GM12878 (cell line): ENCODE data around the gene NOSTRIN. TPM values are rescaled to one million over a fixed set of nuclear protein-coding genes. Genes with fewer than 3 reads are reported as not detected.
A peak's percentile ranks its signal among the peaks of the same experiment; 100 is the strongest.

Experiments used
- ATAC-seq: fragments of 200-7000 bp; cut with Tn5 transposase; 3 replicates; pipeline ENCODE4 v1.9.1; 2020; ENCODE audit warnings: mild to moderate bottlenecking, moderate library complexity
- BruUV-seq: library from RNA; stranded (reverse); fragments of 400-500 nt; replicated peaks from 2 replicates; lab custom pipeline; 2021; lab: Mats Ljungman, UMichigan
- CTCF ChIA-PET: fragments of 300-600 bp; sonication (Branson Sonifier 250); formaldehyde crosslinking; extraction: SDS; loops from one replicate; lab custom pipeline; 2021; ENCODE audit warnings: inconsistent platforms; lab: Yijun Ruan, JAX
- POLR2A ChIA-PET: fragments of 350-600 bp; formaldehyde crosslinking; extraction: SDS; loops from one replicate; lab custom pipeline; 2021; ENCODE audit warnings: inconsistent platforms; lab: Charles Lee
- RAD21 ChIA-PET: fragments of 300-600 bp; sonication (Branson Sonifier 250); formaldehyde crosslinking; loops from one replicate; lab custom pipeline; 2023; ENCODE audit warnings: antibody characterized with exemption; ENCODE audit not compliant: unreplicated experiment; lab: Charles Lee
- SMC1A ChIA-PET: fragments of 300-600 bp; sonication (Branson Sonifier 250); formaldehyde crosslinking; loops from one replicate; lab custom pipeline; 2023; ENCODE audit not compliant: unreplicated experiment, uncharacterized antibody; lab: Charles Lee
- DNase-seq: peaks from one replicate; pipeline ENCODE4 v3.0.0-alpha.2; 2011; ENCODE audit warnings: low read depth, low spot score
- FAIRE-seq: peaks from 3 replicates; lab custom pipeline; 2011; peaks lifted over from hg19 to GRCh38; lab: Jason Lieb, UNC
- H2AFZ ChIP-seq: 2 replicates; pipeline ENCODE4 v1.6.0; 2011; ENCODE audit warnings: low read depth, low read length, control low read depth; ENCODE audit not compliant: control insufficient read depth
- H3K27ac ChIP-seq: 2 replicates; pipeline ENCODE4 v1.5.1; 2011; ENCODE audit warnings: control low read depth; ENCODE audit not compliant: control insufficient read depth, insufficient read depth
- H3K27me3 ChIP-seq, 2 experiments: replicated peaks in 1 of 2; 2 replicates each; pipeline versions ENCODE4 v1.6.0 to v1.6.1; 2011; ENCODE audit warnings: low read length in 1 of 2; ENCODE audit not compliant: control insufficient read depth in 2 of 2, insufficient read depth in 2 of 2
- H3K36me3 ChIP-seq, 2 experiments: 2 replicates each; pipeline ENCODE4 v1.5.1; 2011; ENCODE audit warnings: low read length in 1 of 2; ENCODE audit not compliant: control insufficient read depth in 2 of 2, insufficient read depth in 2 of 2
- H3K4me1 ChIP-seq: 2 replicates; pipeline ENCODE4 v1.6.1; 2011; ENCODE audit warnings: mild to moderate bottlenecking, low read length, moderate library complexity, mixed read lengths; ENCODE audit not compliant: control insufficient read depth, insufficient read depth
- H3K4me2 ChIP-seq: 2 replicates; pipeline ENCODE4 v1.6.0; 2011; ENCODE audit warnings: control low read depth; ENCODE audit not compliant: control insufficient read depth, insufficient read depth
- H3K4me3 ChIP-seq: fragments of 200-600 bp; sonication (generic); 2 replicates; pipeline ENCODE4 v1.5.1; 2016
- H3K79me2 ChIP-seq: 2 replicates; pipeline ENCODE4 v1.6.0; 2011; ENCODE audit warnings: low read length; ENCODE audit not compliant: control insufficient read depth, insufficient read depth
- H3K9ac ChIP-seq: 2 replicates; pipeline ENCODE4 v1.8.0; 2011; ENCODE audit warnings: low read length, control low read depth, mixed read lengths; ENCODE audit not compliant: control insufficient read depth, insufficient read depth
- H3K9me3 ChIP-seq: replicated peaks from 3 replicates; pipeline ENCODE4 v1.5.1; 2011; ENCODE audit warnings: mild to moderate bottlenecking, low read length; ENCODE audit not compliant: control insufficient read depth, insufficient read depth
- H4K20me1 ChIP-seq: 2 replicates; pipeline ENCODE4 v1.6.0; 2011; ENCODE audit not compliant: control insufficient read depth, insufficient read depth
- CREB1 ChIP-seq: IDR thresholded peaks from 2 replicates; pipeline ENCODE4 v1.6.1; 2012; ENCODE audit warnings: low read depth, mild to moderate bottlenecking, inconsistent platforms
- EGR1 ChIP-seq, 2 experiments: IDR thresholded peaks; 1 replicate in 1 of 2; 2 replicates in 1 of 2; pipeline ENCODE4 v1.6.1; 2011 to 2012; ENCODE audit warnings: low read depth in 2 of 2, low read length in 2 of 2, borderline replicate concordance in 1 of 2, mild to moderate bottlenecking in 1 of 2, moderate library complexity in 1 of 2
- ETV6 ChIP-seq, 2 experiments: fragments of 450-650 bp in 1 of 2; IDR thresholded peaks in 1 of 2; conservative IDR thresholded peaks in 1 of 2; 2 replicates each; pipeline ENCODE4 v1.6.1; 2014; ENCODE audit warnings: antibody characterized with exemption in 1 of 2, borderline replicate concordance in 1 of 2, low read depth in 1 of 2, mild to moderate bottlenecking in 1 of 2, moderate library complexity in 1 of 2
- FOS ChIP-seq: IDR thresholded peaks from 3 replicates; pipeline ENCODE4 v1.6.1; 2011; ENCODE audit warnings: borderline replicate concordance; ENCODE audit not compliant: insufficient read length; ENCODE audit errors: extremely low read depth
- IKZF2 ChIP-seq, 2 experiments: fragments of 450-650 bp; IDR thresholded peaks; 2 replicates each; pipeline ENCODE4 v1.6.1; 2017; ENCODE audit warnings: mild to moderate bottlenecking in 2 of 2, moderate library complexity in 2 of 2
- JUND ChIP-seq: IDR thresholded peaks from 2 replicates; pipeline ENCODE4 v1.6.1; 2012; ENCODE audit warnings: low read depth, mild to moderate bottlenecking, low read length, improper control_type of control experiment, moderate library complexity
- KAT2A ChIP-seq: conservative IDR thresholded peaks from 2 replicates; pipeline ENCODE4 v1.6.1; 2011; ENCODE audit warnings: low read depth, low read length; ENCODE audit not compliant: control insufficient read depth
- MXI1 ChIP-seq: fragments of 150-350 bp; IDR thresholded peaks from 2 replicates; pipeline ENCODE4 v1.6.1; 2011; ENCODE audit warnings: low read depth, mild to moderate bottlenecking, inconsistent platforms, low read length, improper control_type of control experiment
- NR2C1 ChIP-seq: fragments of 450-650 bp; IDR thresholded peaks from 2 replicates; pipeline ENCODE4 v1.6.1; 2017; ENCODE audit warnings: antibody characterized with exemption, mild to moderate bottlenecking, moderate library complexity
- NR2C2 ChIP-seq: IDR thresholded peaks from 2 replicates; pipeline ENCODE4 v1.6.1; 2011; ENCODE audit warnings: borderline replicate concordance, low read depth; ENCODE audit not compliant: control insufficient read depth, insufficient read length
- PML ChIP-seq: IDR thresholded peaks from 2 replicates; pipeline ENCODE4 v1.6.1; 2012; ENCODE audit warnings: low read length, inconsistent platforms
- RAD21 ChIP-seq: IDR thresholded peaks from 2 replicates; pipeline ENCODE4 v1.6.1; 2011; ENCODE audit warnings: mild to moderate bottlenecking, low read depth, low read length, moderate library complexity; ENCODE audit not compliant: insufficient read depth
- RFX5 ChIP-seq: IDR thresholded peaks from 2 replicates; pipeline ENCODE4 v1.6.1; 2011; ENCODE audit warnings: low read depth, low read length, improper control_type of control experiment
- RUNX3 ChIP-seq: IDR thresholded peaks from 2 replicates; pipeline ENCODE4 v1.6.1; 2012; ENCODE audit warnings: low read length, inconsistent platforms
- SMC3 ChIP-seq: IDR thresholded peaks from 2 replicates; pipeline ENCODE4 v1.6.1; 2011; ENCODE audit warnings: low read length, improper control_type of control experiment, borderline replicate concordance
- SP1 ChIP-seq: IDR thresholded peaks from one replicate; pipeline ENCODE4 v1.6.1; 2011; ENCODE audit warnings: low read depth, low read length
- STAT3 ChIP-seq: IDR thresholded peaks from 2 replicates; pipeline ENCODE4 v1.6.1; 2011; ENCODE audit warnings: low read depth, low read length, improper control_type of control experiment
- ZNF207 ChIP-seq: fragments of 450-650 bp; IDR thresholded peaks from 2 replicates; pipeline ENCODE4 v1.6.1; 2014; ENCODE audit warnings: antibody characterized with exemption, mild to moderate bottlenecking, borderline replicate concordance
- WGBS: methylation state at CpG from one replicate; pipeline ENCODE4 v1.1.6; 2016; ENCODE audit warnings: low lambda C conversion rate; ENCODE audit not compliant: insufficient replicate concordance, insufficient coverage; ENCODE audit errors: missing lambda C conversion rate; 5-methylcytosine and 5-hydroxymethylcytosine counted together
- in situ Hi-C: fragments of 300-500 bp; cut with MboI; formaldehyde crosslinking; loops from 9 replicates; pipeline ENCODE4 v1.14.3; 2018; ENCODE audit warnings: mixed read lengths
- intact Hi-C: fragments of 100-400 bp; cut with micrococcal nuclease; formaldehyde crosslinking; loops from one replicate; pipeline ENCODE4 v1.14.2; 2022; ENCODE audit not compliant: unreplicated experiment
- polyA plus RNA-seq, 11 experiments: library from polyadenylated mRNA; depleted of rRNA in 4 of 11; unstranded in 6 of 11; stranded (reverse) in 5 of 11; fragments of >200 nt; fragmentation: Nextera tagmentation in 4 of 11; fragmentation: Illumina TruSeq in 1 of 11; extraction: Ambion mirVana in 4 of 11; extraction: Trizol in 1 of 11; gene quantifications; 1 replicate in 1 of 11; 2 replicates in 10 of 11; pipeline versions ENCODE4 v1.2.1 to v1.2.3, GENCODE V29; 2011 to 2016; ENCODE audit warnings: inconsistent platforms in 2 of 11, missing spikeins in 2 of 11, low read depth in 1 of 11
- total RNA-seq, 4 experiments: library from RNA; depleted of rRNA in 3 of 4; stranded (reverse); fragments of >200 nt in 3 of 4; fragmentation: Illumina TruSeq in 1 of 4; extraction: Trizol in 1 of 4; gene quantifications; 2 replicates each; pipeline versions ENCODE4 v1.2.1 to v1.2.3, GENCODE V29; 2013 to 2021
- TF ChIP-seq, protein P1 (sequence below): IDR thresholded peaks from 2 replicates; pipeline ENCODE4 v1.6.1; 2012; ENCODE audit warnings: low read depth, low read length, improper control_type of control experiment
- TF ChIP-seq, protein P2 (sequence below), 3 experiments: IDR thresholded peaks in 2 of 3; conservative IDR thresholded peaks in 1 of 3; 2 replicates each; pipeline ENCODE4 v1.5.1; 2011; ENCODE audit warnings: low read depth in 3 of 3, low read length in 3 of 3, mild to moderate bottlenecking in 3 of 3, control low read depth in 2 of 3, moderate library complexity in 2 of 3, inconsistent platforms in 1 of 3, mixed read lengths in 1 of 3; ENCODE audit not compliant: control insufficient read depth in 2 of 3, insufficient read depth in 1 of 3; ENCODE audit errors: extremely low read depth in 1 of 3

NOSTRIN gene
- total and polyA plus RNA-seq, 10 of the 15 experiments (the other 5 are each of a cell fraction or from before 2014, with no cell fraction given): 0.13 to 0.42 (median 0.37) TPM; not detected in 5

DNA sequence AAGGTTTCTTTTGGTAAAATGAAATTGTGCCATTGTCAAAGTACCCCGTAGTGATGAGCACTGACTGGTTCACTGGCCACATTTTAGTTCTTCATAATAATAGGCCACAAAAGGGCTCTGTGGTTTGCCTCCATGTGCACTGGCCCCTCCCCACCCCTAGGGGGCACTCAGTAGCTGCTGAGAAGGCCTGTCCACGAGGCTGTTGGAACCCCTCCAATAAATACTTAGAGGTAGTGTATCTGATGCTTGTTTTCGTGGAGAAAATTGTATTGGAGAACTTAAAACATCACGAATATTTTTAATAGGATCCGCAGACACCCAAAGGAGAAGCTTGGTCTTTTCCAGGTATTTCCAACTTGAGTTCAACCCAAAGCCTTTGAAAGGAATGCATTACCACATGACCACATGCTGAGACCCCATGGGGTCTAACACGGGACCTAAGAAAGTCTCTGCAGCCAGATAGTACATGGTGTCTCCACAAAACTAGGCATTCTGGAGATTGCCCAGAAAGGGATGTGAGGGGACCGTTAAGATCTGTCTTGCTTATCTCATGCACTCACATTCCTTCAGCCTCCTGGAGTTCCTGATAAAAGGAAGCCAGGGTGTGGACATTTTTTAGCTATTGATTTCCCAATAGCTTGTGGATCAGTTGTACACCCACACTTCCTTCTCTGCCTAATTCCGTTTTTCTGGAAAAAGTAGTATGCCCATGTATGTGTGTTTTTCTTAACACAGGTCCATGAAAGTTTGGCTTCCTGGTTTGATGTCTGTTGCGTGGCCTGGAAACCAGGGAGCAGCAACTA, 28.5 kb upstream of the NOSTRIN start:
- H3K27me3 ChIP-seq: no peaks in the 10 kb centered on the region
- in situ Hi-C loops: no loop called here
- H3K79me2 ChIP-seq: no peaks in the 10 kb centered on the region
- intact Hi-C loops: loop anchor here (1.0 kb wide), 1 partner anchor 146 kb away; no protein-coding TSS in a partner anchor
- CTCF ChIA-PET: interaction anchor here (0.6 to 2.5 kb wide), 9 partner anchors 10 to 432 kb away, joined by 3 to 12 read pairs (median 6); no protein-coding TSS in a partner anchor
- no peak overlapping the region for H3K27ac ChIP-seq
- WGBS: 67% methylated on average over 9 of the region's 9 CpGs
- H3K4me3 ChIP-seq: no peak overlapping the region
- H2AFZ ChIP-seq: no peak overlapping the region
- no peaks in the 10 kb centered on the region for H4K20me1 ChIP-seq
- peak; percentile 92 for ATAC-seq
- H3K4me2 ChIP-seq: no peak overlapping the region
- RAD21 ChIA-PET: interaction anchor here (1.3 kb wide), 1 partner anchor 427 kb away, joined by 4 read pairs; no protein-coding TSS in a partner anchor
- POLR2A ChIA-PET: no interaction called here
- SMC1A ChIA-PET: interaction anchor here (1.3 to 1.9 kb wide), 4 partner anchors 41 to 147 kb away, joined by 4 to 7 read pairs (median 4); no protein-coding TSS in a partner anchor
- DNase-seq: no peak
- H3K9ac ChIP-seq: no peak overlapping the region
- H3K4me1 ChIP-seq: no peaks in the 10 kb centered on the region
- BruUV-seq: no TSS peak
- no peak for FAIRE-seq
- H3K36me3 ChIP-seq: peaks cover 0 to 7% of the 10 kb centered on the region in 2 experiments; a peak in 2 of 4 replicates
- H3K9me3 ChIP-seq: no peaks in the 10 kb centered on the region
- TF ChIP-seq MXI1 (no peak), CREB1 (no peak), PML (no peak), NR2C1 (no peak), RUNX3 (peak; percentile 53), JUND (no peak), EGR1 (IDR thresholded peaks at IDR 0.05; ENCODE audit: borderline replicate concordance in 1 of 2, low read depth in 2 of 2, low read length in 2 of 2) (no peak), FOS (no peak), KAT2A (no peak), SMC3 (0 out of 2 replicates have a peak, but pooled peaks have one; percentile 35), ZNF207 (no peak), STAT3 (no peak), ETV6 (conservative IDR thresholded peaks at IDR 0.05 in 1 of 2, IDR thresholded peaks at IDR 0.05 in 1 of 2; ENCODE audit: borderline replicate concordance in 1 of 2, low read depth in 1 of 2) (no peak), SP1 (no peak), NR2C2 (no peak), RAD21 (peak; percentile 63), RFX5 (no peak), IKZF2 (IDR thresholded peaks at IDR 0.05) (no peak)
- TF ChIP-seq, protein P1, sequence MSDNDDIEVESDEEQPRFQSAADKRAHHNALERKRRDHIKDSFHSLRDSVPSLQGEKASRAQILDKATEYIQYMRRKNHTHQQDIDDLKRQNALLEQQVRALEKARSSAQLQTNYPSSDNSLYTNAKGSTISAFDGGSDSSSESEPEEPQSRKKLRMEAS: no peak
- TF ChIP-seq, protein P2, sequence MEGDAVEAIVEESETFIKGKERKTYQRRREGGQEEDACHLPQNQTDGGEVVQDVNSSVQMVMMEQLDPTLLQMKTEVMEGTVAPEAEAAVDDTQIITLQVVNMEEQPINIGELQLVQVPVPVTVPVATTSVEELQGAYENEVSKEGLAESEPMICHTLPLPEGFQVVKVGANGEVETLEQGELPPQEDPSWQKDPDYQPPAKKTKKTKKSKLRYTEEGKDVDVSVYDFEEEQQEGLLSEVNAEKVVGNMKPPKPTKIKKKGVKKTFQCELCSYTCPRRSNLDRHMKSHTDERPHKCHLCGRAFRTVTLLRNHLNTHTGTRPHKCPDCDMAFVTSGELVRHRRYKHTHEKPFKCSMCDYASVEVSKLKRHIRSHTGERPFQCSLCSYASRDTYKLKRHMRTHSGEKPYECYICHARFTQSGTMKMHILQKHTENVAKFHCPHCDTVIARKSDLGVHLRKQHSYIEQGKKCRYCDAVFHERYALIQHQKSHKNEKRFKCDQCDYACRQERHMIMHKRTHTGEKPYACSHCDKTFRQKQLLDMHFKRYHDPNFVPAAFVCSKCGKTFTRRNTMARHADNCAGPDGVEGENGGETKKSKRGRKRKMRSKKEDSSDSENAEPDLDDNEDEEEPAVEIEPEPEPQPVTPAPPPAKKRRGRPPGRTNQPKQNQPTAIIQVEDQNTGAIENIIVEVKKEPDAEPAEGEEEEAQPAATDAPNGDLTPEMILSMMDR (IDR thresholded peaks at IDR 0.05 in 2 of 3, conservative IDR thresholded peaks at IDR 0.05 in 1 of 3; ENCODE audit: control insufficient read depth in 2 of 3, extremely low read depth in 1 of 3, insufficient read depth in 1 of 3, low read depth in 3 of 3, low read length in 3 of 3): peak; percentile 57 to 77 (median 66)
